HepG2 (cell line): Measurements from ENCODE around the gene ZNF443. TPM values are rescaled to one million over a fixed set of nuclear protein-coding genes. Genes with fewer than 3 reads are reported as not detected.

Source experiments
- AGO2 ChIP-seq: fragments of 200-400 bp; formaldehyde crosslinking; optimal IDR thresholded peaks from 2 replicates; pipeline ENCODE3; 2017; ENCODE audit warnings: mild to moderate bottlenecking, low read depth, low read length, moderate library complexity
- FOXC1 ChIP-seq: sonication (generic); formaldehyde crosslinking; IDR thresholded peaks from 2 replicates; pipeline ENCODE4 v1.8.0; 2022; ENCODE audit warnings: mild to moderate bottlenecking, missing genetic modification reagents, borderline replicate concordance
- KDM5A ChIP-seq: fragments of 200-600 bp; sonication (generic); IDR thresholded peaks from 2 replicates; pipeline ENCODE4 v1.7.0; 2018; ENCODE audit warnings: antibody characterized with exemption, mild to moderate bottlenecking, low read length, borderline replicate concordance
- MATR3 ChIP-seq: sonication (generic); formaldehyde crosslinking; IDR thresholded peaks from 2 replicates; pipeline ENCODE4 v1.4.0; 2020; ENCODE audit warnings: missing genetic modification reagents
- NCOA1 ChIP-seq: sonication (generic); formaldehyde crosslinking; IDR thresholded peaks from 2 replicates; pipeline ENCODE4 v1.9.0; 2021; ENCODE audit warnings: missing genetic modification reagents
- NR2F1 ChIP-seq, 2 experiments: fragments of 450-650 bp in 1 of 2; formaldehyde crosslinking in 1 of 2; IDR thresholded peaks; 2 replicates each; pipeline versions ENCODE4 v1.5.0 to v1.6.1; 2016 to 2020; ENCODE audit warnings: mild to moderate bottlenecking in 1 of 2, missing compliant biosample characterization in 1 of 2, missing genetic modification reagents in 1 of 2, moderate library complexity in 1 of 2
- POLR2G ChIP-seq: fragments of 200-400 bp; formaldehyde crosslinking; IDR thresholded peaks from 2 replicates; pipeline ENCODE4 v1.6.1; 2018; ENCODE audit warnings: mild to moderate bottlenecking, low read depth, low read length, moderate library complexity
- RFXAP ChIP-seq: sonication (generic); formaldehyde crosslinking; IDR thresholded peaks from 2 replicates; pipeline ENCODE4 v1.4.0; 2020; ENCODE audit warnings: missing genetic modification reagents, borderline replicate concordance
- SRSF4 ChIP-seq: fragments of 200-400 bp; formaldehyde crosslinking; IDR thresholded peaks from one replicate; pipeline ENCODE4 v1.6.1; 2018; ENCODE audit warnings: mild to moderate bottlenecking, low read depth, low read length, moderate library complexity; ENCODE audit not compliant: poor library complexity, severe bottlenecking
- TOE1 ChIP-seq: sonication (generic); formaldehyde crosslinking; IDR thresholded peaks from 2 replicates; pipeline ENCODE4 v1.4.0; 2020; ENCODE audit warnings: mild to moderate bottlenecking, missing genetic modification reagents
- TSC22D2 ChIP-seq: sonication (generic); formaldehyde crosslinking; IDR thresholded peaks from 2 replicates; pipeline ENCODE4 v1.5.1; 2020; ENCODE audit warnings: missing genetic modification reagents, mild to moderate bottlenecking, borderline replicate concordance
- ZMYM4 ChIP-seq: sonication (generic); formaldehyde crosslinking; IDR thresholded peaks from 2 replicates; pipeline ENCODE4 v1.8.1; 2023; ENCODE audit warnings: mild to moderate bottlenecking, missing genetic modification reagents
- ZNF136 ChIP-seq: sonication (generic); formaldehyde crosslinking; IDR thresholded peaks from 2 replicates; pipeline ENCODE4 v1.8.1; 2022; ENCODE audit warnings: low read depth, mild to moderate bottlenecking, moderate library complexity, missing genetic modification reagents
- ZNF263 ChIP-seq: sonication (generic); formaldehyde crosslinking; IDR thresholded peaks from 2 replicates; pipeline ENCODE4 v1.4.0; 2020; ENCODE audit warnings: missing genetic modification reagents
- ZNF556 ChIP-seq: sonication (generic); formaldehyde crosslinking; IDR thresholded peaks from 2 replicates; pipeline ENCODE4 v1.4.0; 2020; ENCODE audit warnings: mild to moderate bottlenecking, missing genetic modification reagents, borderline replicate concordance
- ZNF720 ChIP-seq: sonication (generic); formaldehyde crosslinking; IDR thresholded peaks from 2 replicates; pipeline ENCODE4 v1.4.0; 2020; ENCODE audit warnings: missing genetic modification reagents
- ZSCAN21 ChIP-seq: sonication (generic); formaldehyde crosslinking; IDR thresholded peaks from 2 replicates; pipeline ENCODE4 v1.8.0; 2022; ENCODE audit warnings: mild to moderate bottlenecking, missing genetic modification reagents, moderate library complexity, borderline replicate concordance
- ZSCAN30 ChIP-seq: sonication (generic); formaldehyde crosslinking; IDR thresholded peaks from 2 replicates; pipeline ENCODE4 v1.5.0; 2020; ENCODE audit warnings: mild to moderate bottlenecking, missing genetic modification reagents
- polyA plus RNA-seq, 8 experiments: library from polyadenylated mRNA; depleted of rRNA in 3 of 8; stranded (reverse) in 7 of 8; unstranded in 1 of 8; fragments of >200 nt; fragmentation: Illumina TruSeq in 4 of 8; extraction: Trizol in 4 of 8; gene quantifications; 2 replicates each; pipeline versions ENCODE4 v1.2.1 to v1.2.3, GENCODE V29; 2011 to 2016; ENCODE audit warnings: low read depth in 4 of 8, missing spikeins in 1 of 8, mixed read lengths in 1 of 8; ENCODE audit not compliant: insufficient read depth in 1 of 8
- total RNA-seq, 5 experiments: library from RNA; depleted of rRNA; stranded (reverse); fragments of >200 nt; fragmentation: Illumina TruSeq; extraction: Trizol; gene quantifications; 2 replicates each; pipeline ENCODE4 v1.2.3, GENCODE V29; 2016; ENCODE audit warnings: low read depth in 1 of 5
- TF ChIP-seq, protein P1 (sequence below): sonication (generic); formaldehyde crosslinking; IDR thresholded peaks from 2 replicates; pipeline ENCODE4 v1.4.0; 2020; ENCODE audit warnings: missing genetic modification reagents, borderline replicate concordance
- TF ChIP-seq, protein P2 (sequence below): fragments of 450-650 bp; IDR thresholded peaks from 2 replicates; pipeline ENCODE4 v1.6.1; 2017; ENCODE audit warnings: mild to moderate bottlenecking

The ZNF443 gene
- total and polyA plus RNA-seq, 2 of the 13 experiments (the other 11 are each of a cell fraction or from before 2014, with no cell fraction given), result 3.6 to 19.0 TPM

DNA sequence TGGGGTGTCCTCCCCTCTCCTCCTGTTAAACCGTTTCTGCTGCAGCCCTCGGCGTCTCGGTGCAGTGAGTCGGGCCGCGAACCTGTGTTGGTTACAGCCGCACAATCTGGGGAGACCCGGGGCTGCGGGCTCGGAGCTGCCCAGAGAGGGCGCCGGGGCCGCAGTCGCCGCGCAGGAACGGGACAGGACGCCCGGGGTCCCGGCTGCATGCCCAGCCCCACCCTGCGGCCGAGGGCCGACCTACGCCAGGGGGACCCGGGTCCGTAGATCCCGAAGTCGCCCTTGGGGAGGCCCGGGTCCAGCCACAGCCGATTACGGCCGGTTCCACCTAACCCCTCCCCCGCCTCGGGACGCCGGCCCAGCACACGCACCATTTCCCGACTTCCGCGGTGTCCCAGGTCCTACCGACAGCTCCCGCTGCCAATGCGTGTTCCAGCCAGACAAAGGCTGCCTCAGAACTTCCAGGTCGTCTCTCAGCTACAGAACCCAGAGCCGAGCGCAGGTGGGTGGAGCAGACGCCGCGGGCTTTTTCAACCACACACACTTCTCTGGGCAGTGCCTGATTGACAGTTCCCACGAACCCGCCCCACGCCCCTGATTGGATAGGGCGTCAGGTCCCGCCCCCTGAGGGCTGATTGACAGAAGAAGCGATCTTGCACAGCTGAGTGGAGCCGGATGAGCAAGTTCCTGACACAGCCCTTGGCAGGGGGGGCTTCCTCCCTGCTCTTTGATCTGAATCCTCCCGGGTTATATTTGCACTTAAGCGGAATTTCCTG, at the start of gene ZNF443 (continued):
- TF ChIP-seq NCOA1 (CRISPR knock-in tag) (peak; percentile 69), KDM5A (no peak), ZSCAN30 (CRISPR knock-in tag) (no peak), ZNF556 (CRISPR knock-in tag) (0 out of 2 replicates have a peak, but pooled peaks have one; percentile 13), MATR3 (no peak), POLR2G (peak; percentile 78), ZNF136 (CRISPR knock-in tag) (no peak), ZNF720 (no peak), TSC22D2 (CRISPR knock-in tag) (no peak), NR2F1 (CRISPR knock-in tag; IDR thresholded peaks at IDR 0.05) (no peak), RFXAP (CRISPR knock-in tag) (no peak), FOXC1 (CRISPR knock-in tag) (no peak; the same call in 1 of the 2 replicates), ZMYM4 (CRISPR knock-in tag) (peak; percentile 39; the same call in 1 of the 2 replicates), ZNF263 (CRISPR knock-in tag) (peak; percentile 76; the same call in 1 of the 2 replicates), SRSF4 (no peak), TOE1 (no peak), AGO2 (peak; percentile 67), ZSCAN21 (CRISPR knock-in tag) (no peak)
- TF ChIP-seq, protein P1, sequence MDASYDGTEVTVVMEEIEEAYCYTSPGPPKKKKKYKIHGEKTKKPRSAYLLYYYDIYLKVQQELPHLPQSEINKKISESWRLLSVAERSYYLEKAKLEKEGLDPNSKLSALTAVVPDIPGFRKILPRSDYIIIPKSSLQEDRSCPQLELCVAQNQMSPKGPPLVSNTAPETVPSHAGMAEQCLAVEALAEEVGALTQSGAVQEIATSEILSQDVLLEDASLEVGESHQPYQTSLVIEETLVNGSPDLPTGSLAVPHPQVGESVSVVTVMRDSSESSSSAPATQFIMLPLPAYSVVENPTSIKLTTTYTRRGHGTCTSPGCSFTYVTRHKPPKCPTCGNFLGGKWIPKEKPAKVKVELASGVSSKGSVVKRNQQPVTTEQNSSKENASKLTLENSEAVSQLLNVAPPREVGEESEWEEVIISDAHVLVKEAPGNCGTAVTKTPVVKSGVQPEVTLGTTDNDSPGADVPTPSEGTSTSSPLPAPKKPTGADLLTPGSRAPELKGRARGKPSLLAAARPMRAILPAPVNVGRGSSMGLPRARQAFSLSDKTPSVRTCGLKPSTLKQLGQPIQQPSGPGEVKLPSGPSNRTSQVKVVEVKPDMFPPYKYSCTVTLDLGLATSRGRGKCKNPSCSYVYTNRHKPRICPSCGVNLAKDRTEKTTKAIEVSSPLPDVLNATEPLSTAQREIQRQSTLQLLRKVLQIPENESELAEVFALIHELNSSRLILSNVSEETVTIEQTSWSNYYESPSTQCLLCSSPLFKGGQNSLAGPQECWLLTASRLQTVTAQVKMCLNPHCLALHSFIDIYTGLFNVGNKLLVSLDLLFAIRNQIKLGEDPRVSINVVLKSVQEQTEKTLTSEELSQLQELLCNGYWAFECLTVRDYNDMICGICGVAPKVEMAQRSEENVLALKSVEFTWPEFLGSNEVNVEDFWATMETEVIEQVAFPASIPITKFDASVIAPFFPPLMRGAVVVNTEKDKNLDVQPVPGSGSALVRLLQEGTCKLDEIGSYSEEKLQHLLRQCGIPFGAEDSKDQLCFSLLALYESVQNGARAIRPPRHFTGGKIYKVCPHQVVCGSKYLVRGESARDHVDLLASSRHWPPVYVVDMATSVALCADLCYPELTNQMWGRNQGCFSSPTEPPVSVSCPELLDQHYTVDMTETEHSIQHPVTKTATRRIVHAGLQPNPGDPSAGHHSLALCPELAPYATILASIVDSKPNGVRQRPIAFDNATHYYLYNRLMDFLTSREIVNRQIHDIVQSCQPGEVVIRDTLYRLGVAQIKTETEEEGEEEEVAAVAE (CRISPR knock-in tag), result no peak
- TF ChIP-seq, protein P2, sequence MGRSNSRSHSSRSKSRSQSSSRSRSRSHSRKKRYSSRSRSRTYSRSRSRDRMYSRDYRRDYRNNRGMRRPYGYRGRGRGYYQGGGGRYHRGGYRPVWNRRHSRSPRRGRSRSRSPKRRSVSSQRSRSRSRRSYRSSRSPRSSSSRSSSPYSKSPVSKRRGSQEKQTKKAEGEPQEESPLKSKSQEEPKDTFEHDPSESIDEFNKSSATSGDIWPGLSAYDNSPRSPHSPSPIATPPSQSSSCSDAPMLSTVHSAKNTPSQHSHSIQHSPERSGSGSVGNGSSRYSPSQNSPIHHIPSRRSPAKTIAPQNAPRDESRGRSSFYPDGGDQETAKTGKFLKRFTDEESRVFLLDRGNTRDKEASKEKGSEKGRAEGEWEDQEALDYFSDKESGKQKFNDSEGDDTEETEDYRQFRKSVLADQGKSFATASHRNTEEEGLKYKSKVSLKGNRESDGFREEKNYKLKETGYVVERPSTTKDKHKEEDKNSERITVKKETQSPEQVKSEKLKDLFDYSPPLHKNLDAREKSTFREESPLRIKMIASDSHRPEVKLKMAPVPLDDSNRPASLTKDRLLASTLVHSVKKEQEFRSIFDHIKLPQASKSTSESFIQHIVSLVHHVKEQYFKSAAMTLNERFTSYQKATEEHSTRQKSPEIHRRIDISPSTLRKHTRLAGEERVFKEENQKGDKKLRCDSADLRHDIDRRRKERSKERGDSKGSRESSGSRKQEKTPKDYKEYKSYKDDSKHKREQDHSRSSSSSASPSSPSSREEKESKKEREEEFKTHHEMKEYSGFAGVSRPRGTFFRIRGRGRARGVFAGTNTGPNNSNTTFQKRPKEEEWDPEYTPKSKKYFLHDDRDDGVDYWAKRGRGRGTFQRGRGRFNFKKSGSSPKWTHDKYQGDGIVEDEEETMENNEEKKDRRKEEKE, result no peak
